ENCODE results near the gene RAB31. TPM values are rescaled to one million over a fixed set of nuclear protein-coding genes. Genes with fewer than 3 reads are reported as not detected.

RAB31 gene
- total RNA-seq, 1 experiment from 2014 or later: 6.1 TPM

DNA sequence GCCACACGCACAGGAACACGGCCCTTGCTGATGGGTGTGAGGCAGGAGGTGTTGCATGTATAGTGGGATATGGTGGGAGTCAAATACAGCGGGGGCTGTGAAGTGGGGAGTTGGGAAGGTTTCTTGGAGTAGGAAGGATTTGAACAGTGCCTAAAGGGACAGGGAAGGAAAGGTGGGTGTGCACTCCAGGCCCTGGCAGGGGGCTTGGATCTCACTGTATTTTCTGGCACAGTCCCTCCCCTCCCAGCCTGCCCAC lies 6.9 kb downstream of the RAB31 start:
- H3K9me3 ChIP-seq (ENCODE audit: low read depth, low read length, poor library complexity, severe bottlenecking): no peaks in the 10 kb centered on the region
- ChIA-PET POLR2A (ENCODE audit: low non-redundant PET) (no interaction called here), CTCF (no interaction called here)
- no peak overlapping the region for H3K4me3 ChIP-seq (ENCODE audit: low read depth, low read length, poor library complexity, severe bottlenecking)
- no peak for DNase-seq (ENCODE audit: low spot score)
- H3K27ac ChIP-seq (ENCODE audit: low read depth, low read length, poor library complexity, severe bottlenecking): no peak overlapping the region
- no peaks in the 10 kb centered on the region for H3K36me3 ChIP-seq (ENCODE audit: insufficient read depth, low read length, poor library complexity, severe bottlenecking)
- no TSS peak for BruUV-seq (replicated peaks)
- TF ChIP-seq, protein P1, sequence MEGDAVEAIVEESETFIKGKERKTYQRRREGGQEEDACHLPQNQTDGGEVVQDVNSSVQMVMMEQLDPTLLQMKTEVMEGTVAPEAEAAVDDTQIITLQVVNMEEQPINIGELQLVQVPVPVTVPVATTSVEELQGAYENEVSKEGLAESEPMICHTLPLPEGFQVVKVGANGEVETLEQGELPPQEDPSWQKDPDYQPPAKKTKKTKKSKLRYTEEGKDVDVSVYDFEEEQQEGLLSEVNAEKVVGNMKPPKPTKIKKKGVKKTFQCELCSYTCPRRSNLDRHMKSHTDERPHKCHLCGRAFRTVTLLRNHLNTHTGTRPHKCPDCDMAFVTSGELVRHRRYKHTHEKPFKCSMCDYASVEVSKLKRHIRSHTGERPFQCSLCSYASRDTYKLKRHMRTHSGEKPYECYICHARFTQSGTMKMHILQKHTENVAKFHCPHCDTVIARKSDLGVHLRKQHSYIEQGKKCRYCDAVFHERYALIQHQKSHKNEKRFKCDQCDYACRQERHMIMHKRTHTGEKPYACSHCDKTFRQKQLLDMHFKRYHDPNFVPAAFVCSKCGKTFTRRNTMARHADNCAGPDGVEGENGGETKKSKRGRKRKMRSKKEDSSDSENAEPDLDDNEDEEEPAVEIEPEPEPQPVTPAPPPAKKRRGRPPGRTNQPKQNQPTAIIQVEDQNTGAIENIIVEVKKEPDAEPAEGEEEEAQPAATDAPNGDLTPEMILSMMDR (conservative IDR thresholded peaks at IDR 0.05; ENCODE audit: low read depth, low read length): no peak
- TF ChIP-seq EZH2 (IDR thresholded peaks at IDR 0.05; ENCODE audit: borderline replicate concordance, low read depth, low read length, poor library complexity, severe bottlenecking): no peak
- intact Hi-C loops (cut with micrococcal nuclease; ENCODE audit: unreplicated experiment): no loop called here
- peaks cover 6% of the 10 kb centered on the region for H3K4me1 ChIP-seq (ENCODE audit: insufficient read depth, low read length, poor library complexity, severe bottlenecking)
- no peaks in the 10 kb centered on the region for H3K27me3 ChIP-seq (replicated peaks; ENCODE audit: insufficient read depth, low read depth, low read length, poor library complexity)

DNA sequence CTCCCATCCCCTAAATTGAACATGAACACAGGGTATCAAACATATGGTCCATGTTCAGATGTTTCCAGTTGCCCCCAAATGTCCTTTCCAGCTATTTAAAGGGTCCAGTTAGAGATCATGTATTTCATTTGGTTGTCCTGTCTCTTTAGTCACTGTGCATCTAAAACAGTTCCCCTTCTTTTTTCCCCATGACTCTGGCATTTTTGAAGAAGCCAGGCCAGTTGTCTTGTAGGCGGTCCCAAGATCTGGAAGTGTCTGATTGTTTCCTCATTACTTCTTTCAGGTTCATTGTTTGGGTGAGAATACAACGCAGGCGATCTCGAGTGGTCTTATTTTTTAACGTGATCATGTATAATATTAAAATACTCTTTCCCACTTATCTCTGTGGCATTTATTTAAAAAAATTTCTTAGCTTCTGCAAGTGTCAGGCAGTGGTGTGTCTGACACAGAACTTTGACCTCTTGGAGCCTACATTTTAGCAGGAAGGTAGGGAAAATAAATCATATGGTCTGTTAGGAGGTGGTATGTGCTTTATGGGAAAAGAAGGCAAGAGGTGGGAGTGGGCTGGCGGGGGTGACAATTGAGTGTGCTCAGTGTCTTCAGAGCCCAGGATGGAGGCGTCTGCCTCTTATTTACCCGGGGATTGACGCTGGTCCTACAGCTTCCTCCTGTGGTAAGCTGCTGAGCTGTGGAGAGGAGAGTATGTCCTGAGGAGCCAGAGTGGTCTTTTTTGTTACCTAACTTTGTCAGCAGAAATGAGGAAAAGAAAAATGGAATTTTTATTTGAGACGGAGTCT lies 8.1 kb downstream of the RAB31 start:
- Histone ChIP-seq H3K36me3 (ENCODE audit: insufficient read depth, low read length, poor library complexity, severe bottlenecking) (no peaks in the 10 kb centered on the region), H3K4me1 (ENCODE audit: insufficient read depth, low read length, poor library complexity, severe bottlenecking) (peaks cover 6% of the 10 kb centered on the region), H3K4me3 (ENCODE audit: low read depth, low read length, poor library complexity, severe bottlenecking) (no peak overlapping the region), H3K9me3 (ENCODE audit: low read depth, low read length, poor library complexity, severe bottlenecking) (no peaks in the 10 kb centered on the region), H3K27me3 (replicated peaks; ENCODE audit: insufficient read depth, low read depth, low read length, poor library complexity) (no peaks in the 10 kb centered on the region), H3K27ac (ENCODE audit: low read depth, low read length, poor library complexity, severe bottlenecking) (no peak overlapping the region)
- BruUV-seq (replicated peaks): no TSS peak
- TF ChIP-seq, protein P1 (conservative IDR thresholded peaks at IDR 0.05; ENCODE audit: low read depth, low read length): no peak
- TF ChIP-seq EZH2 (IDR thresholded peaks at IDR 0.05; ENCODE audit: borderline replicate concordance, low read depth, low read length, poor library complexity, severe bottlenecking): no peak
- ChIA-PET CTCF (no interaction called here), POLR2A (ENCODE audit: low non-redundant PET) (no interaction called here)
- DNase-seq (ENCODE audit: low spot score): no peak
- intact Hi-C loops (cut with micrococcal nuclease; ENCODE audit: unreplicated experiment): no loop called here

DNA sequence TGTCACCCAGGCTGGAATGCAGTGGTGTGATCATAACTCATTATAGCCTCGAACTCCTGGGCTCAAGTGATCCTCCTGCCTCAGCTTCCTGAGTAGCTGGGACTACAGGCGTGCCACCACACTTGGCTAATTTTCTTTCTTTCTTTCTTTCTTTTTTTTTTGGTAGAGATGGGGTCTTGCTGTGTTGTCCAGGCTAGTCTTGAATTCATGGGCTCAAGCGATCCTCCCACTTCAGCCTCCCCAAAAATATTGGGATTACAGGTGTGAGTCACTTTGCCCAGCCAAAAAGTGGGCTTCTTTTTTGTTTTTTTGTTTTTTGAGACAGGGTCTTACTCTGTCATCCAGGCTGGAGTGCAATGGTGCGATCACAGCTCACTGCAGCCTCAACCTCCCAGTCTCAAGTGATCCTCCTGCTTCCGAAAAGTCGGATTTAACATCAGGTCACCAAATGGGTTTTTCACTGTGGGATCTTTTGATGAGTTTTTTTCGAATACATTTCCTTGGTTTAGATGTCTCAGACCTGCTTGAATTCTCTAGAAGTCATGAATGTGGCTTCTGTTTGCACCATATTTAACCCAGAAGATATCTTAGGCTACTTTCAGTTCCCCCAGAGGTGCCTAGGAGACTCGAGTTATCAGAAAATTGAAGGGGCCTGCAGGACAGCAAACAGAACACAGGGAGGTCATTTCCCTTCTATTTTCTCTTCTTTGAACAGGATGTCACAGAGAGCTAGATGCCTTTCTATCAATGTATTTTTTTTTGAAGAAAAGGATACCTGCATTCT lies 8.9 kb downstream of the RAB31 start:
- no peak for TF ChIP-seq EZH2 (IDR thresholded peaks at IDR 0.05; ENCODE audit: borderline replicate concordance, low read depth, low read length, poor library complexity, severe bottlenecking)
- TF ChIP-seq, protein P1 (conservative IDR thresholded peaks at IDR 0.05; ENCODE audit: low read depth, low read length): no peak
- DNase-seq (ENCODE audit: low spot score): no peak
- CTCF ChIA-PET: no interaction called here
- no peaks in the 10 kb centered on the region for H3K36me3 ChIP-seq (ENCODE audit: insufficient read depth, low read length, poor library complexity, severe bottlenecking)
- peaks cover 6% of the 10 kb centered on the region for H3K4me1 ChIP-seq (ENCODE audit: insufficient read depth, low read length, poor library complexity, severe bottlenecking)
- H3K9me3 ChIP-seq (ENCODE audit: low read depth, low read length, poor library complexity, severe bottlenecking): no peaks in the 10 kb centered on the region
- intact Hi-C loops (cut with micrococcal nuclease; ENCODE audit: unreplicated experiment): no loop called here
- no peaks in the 10 kb centered on the region for H3K27me3 ChIP-seq (replicated peaks; ENCODE audit: insufficient read depth, low read depth, low read length, poor library complexity)
- POLR2A ChIA-PET (ENCODE audit: low non-redundant PET): no interaction called here
- H3K27ac ChIP-seq (ENCODE audit: low read depth, low read length, poor library complexity, severe bottlenecking): no peak overlapping the region
- BruUV-seq (replicated peaks): no TSS peak
- no peak overlapping the region for H3K4me3 ChIP-seq (ENCODE audit: low read depth, low read length, poor library complexity, severe bottlenecking)
